ENCODE results near the gene C8G.

GRCh38 chr9:136992819-136993369 lies 47.9 kb downstream of the C8G start:
- TF ChIP-seq CTCF (IDR thresholded peaks at IDR 0.05; ENCODE audit: insufficient read depth, low read depth, low read length) (no peak), EZH2 (IDR thresholded peaks at IDR 0.05; ENCODE audit: insufficient read depth, low read length) (no peak)
